Liver (tissue), 9 donors: ENCODE results near the gene RRAS2. TPM values are rescaled to one million over a fixed set of nuclear protein-coding genes. Genes with fewer than 3 reads are reported as not detected.

Experiments
- DNase-seq: peaks from one replicate; pipeline ENCODE4 v3.0.0-alpha.2; 2017; ENCODE audit warnings: low spot score
- H3K27ac ChIP-seq, 2 donors: one replicate each; pipeline ENCODE4 v1.7.0; 2013; ENCODE audit warnings: inconsistent platforms in 2 of 2, low read length in 2 of 2, control low read depth in 1 of 2, low read depth in 1 of 2, mild to moderate bottlenecking in 1 of 2
- H3K27me3 ChIP-seq, 4 donors: one replicate each; pipeline versions ENCODE4 v1.6.1 to v1.7.0; 2013; ENCODE audit warnings: low read length in 3 of 4, inconsistent platforms in 1 of 4, mild to moderate bottlenecking in 1 of 4, moderate library complexity in 1 of 4; ENCODE audit not compliant: control insufficient read depth in 4 of 4, insufficient read depth in 4 of 4
- H3K36me3 ChIP-seq, 4 donors: one replicate each; pipeline versions ENCODE4 v1.6.1 to v1.7.0; 2013; ENCODE audit warnings: low read length in 3 of 4, mild to moderate bottlenecking in 3 of 4, low read depth in 1 of 4, moderate library complexity in 1 of 4; ENCODE audit not compliant: control insufficient read depth in 4 of 4, insufficient read depth in 3 of 4
- H3K4me1 ChIP-seq, 4 donors: one replicate each; pipeline versions ENCODE4 v1.6.1 to v1.7.0; 2013; ENCODE audit warnings: low read length in 3 of 4, mild to moderate bottlenecking in 3 of 4, moderate library complexity in 1 of 4; ENCODE audit not compliant: control insufficient read depth in 4 of 4, insufficient read depth in 4 of 4
- H3K4me3 ChIP-seq, 3 donors: one replicate each; pipeline versions ENCODE4 v1.6.1 to v1.7.0; 2013; ENCODE audit warnings: low read length in 3 of 3, control low read depth in 1 of 3, low read depth in 1 of 3, mild to moderate bottlenecking in 1 of 3
- H3K9ac ChIP-seq, 2 donors: one replicate each; pipeline ENCODE4 v1.7.0; 2013; ENCODE audit warnings: low read length in 2 of 2, mild to moderate bottlenecking in 2 of 2, moderate library complexity in 2 of 2, control low read depth in 1 of 2, low read depth in 1 of 2
- H3K9me3 ChIP-seq, 4 donors: one replicate each; pipeline versions ENCODE4 v1.6.1 to v1.7.0; 2013; ENCODE audit warnings: low read length in 3 of 4; ENCODE audit not compliant: control insufficient read depth in 4 of 4
- EGR1 ChIP-seq, 2 donors: IDR thresholded peaks; 2 replicates each; pipeline ENCODE4 v1.6.1; 2016 to 2018; ENCODE audit warnings: antibody characterized with exemption in 2 of 2, low read depth in 2 of 2
- FOXA2 ChIP-seq: IDR thresholded peaks from 2 replicates; pipeline ENCODE4 v1.6.1; 2016; ENCODE audit warnings: antibody characterized with exemption
- GABPA ChIP-seq, 2 donors: IDR thresholded peaks in 1 of 2; conservative IDR thresholded peaks in 1 of 2; 2 replicates each; pipeline ENCODE4 v1.6.1; 2016; ENCODE audit warnings: antibody characterized with exemption in 2 of 2, mild to moderate bottlenecking in 1 of 2, moderate library complexity in 1 of 2
- JUND ChIP-seq, 2 donors: IDR thresholded peaks; 2 replicates each; pipeline ENCODE4 v1.6.1; 2016; ENCODE audit warnings: antibody characterized with exemption in 2 of 2
- RAD21 ChIP-seq, 2 donors: IDR thresholded peaks; 2 replicates each; pipeline ENCODE4 v1.6.1; 2016; ENCODE audit warnings: antibody characterized with exemption in 2 of 2, mild to moderate bottlenecking in 2 of 2
- REST ChIP-seq: IDR thresholded peaks from 2 replicates; pipeline ENCODE4 v1.6.1; 2016; ENCODE audit warnings: antibody characterized with exemption, mild to moderate bottlenecking
- SP1 ChIP-seq: IDR thresholded peaks from 2 replicates; pipeline ENCODE4 v1.6.1; 2018; ENCODE audit warnings: antibody characterized with exemption, mild to moderate bottlenecking
- YY1 ChIP-seq: IDR thresholded peaks from 2 replicates; pipeline ENCODE4 v1.6.1; 2016; ENCODE audit warnings: antibody characterized with exemption, mild to moderate bottlenecking
- ZBTB33 ChIP-seq: IDR thresholded peaks from 2 replicates; pipeline ENCODE4 v1.6.1; 2016; ENCODE audit warnings: antibody characterized with exemption
- WGBS: extraction: QIAGEN DNeasy Blood & Tissue Kit; methylation state at CpG from one replicate; pipeline ENCODE4 v1.1.7; 2013; 5-methylcytosine and 5-hydroxymethylcytosine counted together
- polyA plus RNA-seq, 2 donors: library from polyadenylated mRNA; stranded (reverse) in 1 of 2; unstranded in 1 of 2; fragments of 200-250 nt in 1 of 2; fragments of >200 nt in 1 of 2; fragmentation: Nextera tagmentation in 1 of 2; extraction: Ambion mirVana in 1 of 2; gene quantifications; one replicate each; pipeline versions ENCODE4 v1.2.1 to v1.2.3, GENCODE V29; 2013 to 2015
- total RNA-seq, 2 donors: library from RNA; depleted of rRNA; stranded (reverse); fragments of >200 nt; gene quantifications; one replicate each; pipeline ENCODE4 v1.2.3, GENCODE V29; 2014
- donor health status: healthy.
- donor health status: healthy.
- donor health status: healthy.
- donor health status: healthy.
- donor health status: healthy.

The RRAS2 gene
- total and polyA plus RNA-seq, 4 donors = 11.2 to 23.8 (median 17.5) TPM

- no peaks in the 10 kb centered on the region for H3K27me3 ChIP-seq
These were observed 83.9 kb downstream of the RRAS2 start for GRCh38 chr11:14275076-14275475.

GRCh38 chr11:14273895-14274294 is 85.1 kb downstream of the RRAS2 start:
- Histone ChIP-seq H3K27me3 (no peaks in the 10 kb centered on the region), H3K4me1 (no peaks in the 10 kb centered on the region), H3K27ac (no peak overlapping the region), H3K4me3 (no peak overlapping the region), H3K36me3 (no peaks in the 10 kb centered on the region), H3K9ac (no peak overlapping the region), H3K9me3 (no peaks in the 10 kb centered on the region)
- DNase-seq = no peak
- 94% methylated on average over 2 of the region's 2 CpGs for WGBS
- TF ChIP-seq YY1 (no peak), RAD21 (IDR thresholded peaks at IDR 0.05) (no peak), ZBTB33 (no peak), REST (no peak), JUND (IDR thresholded peaks at IDR 0.05) (no peak), GABPA (IDR thresholded peaks at IDR 0.05 in 1 of 2, conservative IDR thresholded peaks at IDR 0.05 in 1 of 2) (no peak), EGR1 (IDR thresholded peaks at IDR 0.05; ENCODE audit: low read depth in 2 of 2) (no peak)

More at GRCh38 chr11:14275076-14275475, 83.9 kb downstream of the RRAS2 start:
- Histone ChIP-seq H3K36me3 (peaks cover 0 to 3% (median 2%) of the 10 kb centered on the region in 4 donors), H3K9ac (no peak overlapping the region), H3K4me1 (no peaks in the 10 kb centered on the region), H3K27ac (no peak overlapping the region), H3K9me3 (no peaks in the 10 kb centered on the region), H3K4me3 (no peak overlapping the region)
- TF ChIP-seq FOXA2 (no peak), RAD21 (IDR thresholded peaks at IDR 0.05) (no peak), SP1 (no peak)
- DNase-seq = no peak

GRCh38 chr11:14270690-14271542 is 88.1 kb downstream of the RRAS2 start:
- H3K9ac ChIP-seq = no peak overlapping the region
- TF ChIP-seq EGR1 (IDR thresholded peaks at IDR 0.05; ENCODE audit: low read depth in 2 of 2) = no peak
- no peak for TF ChIP-seq REST
- TF ChIP-seq JUND (IDR thresholded peaks at IDR 0.05) = no peak
- TF ChIP-seq SP1 = no peak
- no peak for TF ChIP-seq YY1
- no peak overlapping the region for H3K27ac ChIP-seq
- no peak for DNase-seq
- H3K4me3 ChIP-seq = no peak overlapping the region
- H3K36me3 ChIP-seq = no peaks in the 10 kb centered on the region
- 63% methylated on average over 6 of the region's 6 CpGs for WGBS
- no peaks in the 10 kb centered on the region for H3K4me1 ChIP-seq
- no peaks in the 10 kb centered on the region for H3K9me3 ChIP-seq
- no peaks in the 10 kb centered on the region for H3K27me3 ChIP-seq
